ENCODE results near the gene UST. TPM values are rescaled to one million over a fixed set of nuclear protein-coding genes. Genes with fewer than 3 reads are reported as not detected.

Gene UST
- total and polyA plus RNA-seq, 2 experiments from 2014 or later = 8.0 to 11.7 TPM

DNA sequence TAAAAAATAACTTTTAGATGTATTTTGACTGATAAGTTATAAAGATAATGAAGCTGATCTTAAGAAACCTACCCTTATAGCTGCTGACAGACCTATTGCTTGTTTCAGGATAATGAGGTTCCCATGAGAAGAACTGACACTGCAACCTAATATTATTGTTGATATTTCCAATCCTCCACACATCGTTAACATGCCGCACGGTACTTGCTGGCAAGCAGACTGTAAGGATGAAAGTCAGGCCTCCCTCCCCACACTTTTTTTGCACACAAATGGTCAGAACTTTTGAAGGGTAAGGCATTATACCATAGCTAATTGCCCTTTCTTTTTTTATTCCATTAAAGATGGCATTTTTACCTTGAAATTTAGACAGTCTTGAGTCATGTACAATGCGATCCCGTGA lies 210.9 kb downstream of the UST start:
- Histone ChIP-seq H3K9me2 (replicated peaks; ENCODE audit: insufficient read depth) (no peaks in the 10 kb centered on the region), H3K27me3 (no peaks in the 10 kb centered on the region), H3K36me3 (replicated peaks; ENCODE audit: insufficient read depth, low read depth) (no peaks in the 10 kb centered on the region), H3K9me3 (ENCODE audit: low read depth) (no peaks in the 10 kb centered on the region), H3K4me1 (ENCODE audit: insufficient read depth) (peaks cover 19% of the 10 kb centered on the region), H3K4me2 (no peak overlapping the region), H3K27ac (no peak overlapping the region), H2AFZ (no peak overlapping the region), H3K4me3 (no peak overlapping the region), H3K79me2 (no peaks in the 10 kb centered on the region), H4K20me1 (ENCODE audit: insufficient read depth, poor library complexity, severe bottlenecking) (no peaks in the 10 kb centered on the region)
- 61% methylated on average over 5 of the region's 5 CpGs for WGBS (ENCODE audit: low lambda C conversion rate, missing lambda C conversion rate)
- no peak for DNase-seq (ENCODE audit: low spot score)
- TF ChIP-seq, protein P1, sequence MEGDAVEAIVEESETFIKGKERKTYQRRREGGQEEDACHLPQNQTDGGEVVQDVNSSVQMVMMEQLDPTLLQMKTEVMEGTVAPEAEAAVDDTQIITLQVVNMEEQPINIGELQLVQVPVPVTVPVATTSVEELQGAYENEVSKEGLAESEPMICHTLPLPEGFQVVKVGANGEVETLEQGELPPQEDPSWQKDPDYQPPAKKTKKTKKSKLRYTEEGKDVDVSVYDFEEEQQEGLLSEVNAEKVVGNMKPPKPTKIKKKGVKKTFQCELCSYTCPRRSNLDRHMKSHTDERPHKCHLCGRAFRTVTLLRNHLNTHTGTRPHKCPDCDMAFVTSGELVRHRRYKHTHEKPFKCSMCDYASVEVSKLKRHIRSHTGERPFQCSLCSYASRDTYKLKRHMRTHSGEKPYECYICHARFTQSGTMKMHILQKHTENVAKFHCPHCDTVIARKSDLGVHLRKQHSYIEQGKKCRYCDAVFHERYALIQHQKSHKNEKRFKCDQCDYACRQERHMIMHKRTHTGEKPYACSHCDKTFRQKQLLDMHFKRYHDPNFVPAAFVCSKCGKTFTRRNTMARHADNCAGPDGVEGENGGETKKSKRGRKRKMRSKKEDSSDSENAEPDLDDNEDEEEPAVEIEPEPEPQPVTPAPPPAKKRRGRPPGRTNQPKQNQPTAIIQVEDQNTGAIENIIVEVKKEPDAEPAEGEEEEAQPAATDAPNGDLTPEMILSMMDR (IDR thresholded peaks at IDR 0.05; ENCODE audit: poor library complexity) = no peak
- TF ChIP-seq EZH2 (IDR thresholded peaks at IDR 0.05; ENCODE audit: borderline replicate concordance) = no peak
- TF ChIP-seq EZH2phosphoT487 (IDR thresholded peaks at IDR 0.05; ENCODE audit: low read depth, severe bottlenecking, unreplicated experiment) = no peak

DNA sequence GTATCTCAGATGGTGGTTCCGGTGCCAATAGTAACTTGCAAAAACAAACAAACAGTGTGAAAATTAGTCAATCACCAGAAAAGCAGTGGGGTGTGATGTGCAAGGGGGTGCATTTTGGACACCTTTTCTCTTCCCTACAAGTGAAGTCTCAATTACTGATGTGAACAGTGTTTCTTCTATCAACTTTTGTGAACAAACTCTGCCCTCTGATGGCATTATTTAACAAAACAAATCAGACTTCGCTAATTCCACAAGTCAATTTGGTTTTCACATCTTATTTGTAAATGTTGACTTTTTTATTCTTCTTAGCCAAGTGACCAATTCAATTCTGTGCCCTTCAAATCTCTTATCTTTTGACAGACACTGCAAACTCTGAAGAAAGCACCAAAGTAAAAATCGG lies 212.2 kb downstream of the UST start:
- Histone ChIP-seq H3K4me3 (no peak overlapping the region), H3K9me2 (replicated peaks; ENCODE audit: insufficient read depth) (no peaks in the 10 kb centered on the region)
- 78% methylated on average over 3 of the region's 3 CpGs for WGBS (ENCODE audit: low lambda C conversion rate, missing lambda C conversion rate)

DNA sequence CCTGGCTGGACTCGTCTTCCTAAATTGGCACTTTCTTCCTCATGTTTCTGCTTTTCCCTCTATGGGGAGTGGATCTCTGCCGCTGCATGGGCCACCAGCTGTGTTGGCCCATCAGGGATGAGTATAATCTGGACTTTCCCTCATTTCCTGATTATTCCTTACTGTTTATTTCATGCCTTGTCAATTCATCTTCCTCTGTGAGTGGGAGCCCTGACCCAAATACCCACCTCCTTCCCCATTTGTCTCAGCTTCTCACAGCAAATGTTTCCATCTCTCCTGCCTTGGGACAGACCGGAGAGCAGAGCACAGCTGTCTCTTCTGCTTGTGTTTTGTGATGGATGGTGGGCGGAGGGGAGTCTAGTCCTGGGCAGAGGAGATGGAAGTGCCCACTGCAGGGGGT lies 212.7 kb downstream of the UST start:
- no peak for DNase-seq (ENCODE audit: low spot score)
- Histone ChIP-seq H3K36me3 (replicated peaks; ENCODE audit: insufficient read depth, low read depth) (no peaks in the 10 kb centered on the region), H3K4me2 (no peak overlapping the region), H2AFZ (no peak overlapping the region), H3K27me3 (no peaks in the 10 kb centered on the region), H3K27ac (no peak overlapping the region), H3K4me1 (ENCODE audit: insufficient read depth) (peaks cover 14% of the 10 kb centered on the region), H3K4me3 (no peak overlapping the region), H3K9me2 (replicated peaks; ENCODE audit: insufficient read depth) (no peaks in the 10 kb centered on the region), H3K9me3 (ENCODE audit: low read depth) (no peaks in the 10 kb centered on the region), H4K20me1 (ENCODE audit: insufficient read depth, poor library complexity, severe bottlenecking) (no peaks in the 10 kb centered on the region), H3K79me2 (no peaks in the 10 kb centered on the region)
- WGBS (ENCODE audit: low lambda C conversion rate, missing lambda C conversion rate) = 96% methylated on average over 4 of the region's 4 CpGs
- TF ChIP-seq, protein P1 (IDR thresholded peaks at IDR 0.05; ENCODE audit: poor library complexity) = no peak
- TF ChIP-seq EZH2phosphoT487 (IDR thresholded peaks at IDR 0.05; ENCODE audit: low read depth, severe bottlenecking, unreplicated experiment) (no peak), EZH2 (IDR thresholded peaks at IDR 0.05; ENCODE audit: borderline replicate concordance) (no peak)

More for the DNA sequence above, 212.2 kb downstream of the UST start:
- Histone ChIP-seq H3K27ac (no peak overlapping the region), H4K20me1 (ENCODE audit: insufficient read depth, poor library complexity, severe bottlenecking) (no peaks in the 10 kb centered on the region), H3K4me2 (no peak overlapping the region), H3K79me2 (no peaks in the 10 kb centered on the region), H3K4me1 (ENCODE audit: insufficient read depth) (peaks cover 16% of the 10 kb centered on the region), H3K9me3 (ENCODE audit: low read depth) (no peaks in the 10 kb centered on the region), H2AFZ (no peak overlapping the region), H3K36me3 (replicated peaks; ENCODE audit: insufficient read depth, low read depth) (no peaks in the 10 kb centered on the region), H3K27me3 (no peaks in the 10 kb centered on the region)
- no peak for DNase-seq (ENCODE audit: low spot score)
- TF ChIP-seq, protein P1 (IDR thresholded peaks at IDR 0.05; ENCODE audit: poor library complexity) = no peak
- TF ChIP-seq EZH2phosphoT487 (IDR thresholded peaks at IDR 0.05; ENCODE audit: low read depth, severe bottlenecking, unreplicated experiment) (no peak), EZH2 (IDR thresholded peaks at IDR 0.05; ENCODE audit: borderline replicate concordance) (no peak)
